Smooth muscle cell (in vitro differentiated cells): ENCODE data around the gene CORT. TPM values are rescaled to one million over a fixed set of nuclear protein-coding genes. Genes with fewer than 3 reads are reported as not detected.
"Not testable (repeated sequence)": the region's sequence is repeated elsewhere in the genome, so short reads cannot be mapped to it uniquely, and the experiment has no call there.

Experiments
- DNase-seq: peaks from one replicate; lab custom pipeline; 2025; ENCODE audit not compliant: unreplicated experiment; lab: John Stamatoyannopoulos, UW
- H2AFZ ChIP-seq: fragments of 200-600 bp; sonication (generic); 2 replicates; pipeline ENCODE4 v1.6.0; 2016; ENCODE audit warnings: antibody characterized with exemption, low read depth, mild to moderate bottlenecking
- H3F3A ChIP-seq: fragments of 200-600 bp; sonication (generic); 2 replicates; pipeline ENCODE4 v1.6.0; 2017; ENCODE audit warnings: antibody characterized with exemption, low read depth
- H3K27ac ChIP-seq: fragments of 200-600 bp; sonication (generic); 2 replicates; pipeline ENCODE4 v1.5.1; 2016; ENCODE audit warnings: low read depth, mild to moderate bottlenecking
- H3K27me3 ChIP-seq: fragments of 200-600 bp; sonication (generic); 2 replicates; pipeline ENCODE4 v1.6.1; 2016; ENCODE audit warnings: low read depth, mild to moderate bottlenecking
- H3K36me3 ChIP-seq: fragments of 200-600 bp; sonication (generic); 2 replicates; pipeline ENCODE4 v1.5.1; 2016; ENCODE audit warnings: low read depth
- H3K4me1 ChIP-seq: fragments of 200-600 bp; sonication (generic); 2 replicates; pipeline ENCODE4 v1.5.1; 2016; ENCODE audit warnings: low read depth
- H3K4me2 ChIP-seq: fragments of 200-600 bp; sonication (generic); 2 replicates; pipeline ENCODE4 v1.6.0; 2016; ENCODE audit warnings: mild to moderate bottlenecking
- H3K4me3 ChIP-seq: fragments of 200-600 bp; sonication (generic); 2 replicates; pipeline ENCODE4 v1.5.1; 2016; ENCODE audit warnings: mild to moderate bottlenecking
- H3K79me2 ChIP-seq: fragments of 200-600 bp; sonication (generic); 2 replicates; pipeline ENCODE4 v1.6.0; 2016; ENCODE audit warnings: low read depth, mild to moderate bottlenecking
- H3K9ac ChIP-seq: fragments of 200-600 bp; sonication (generic); 2 replicates; pipeline ENCODE4 v1.6.0; 2016; ENCODE audit warnings: low read depth
- H3K9me3 ChIP-seq: fragments of 200-600 bp; sonication (generic); replicated peaks from 2 replicates; pipeline ENCODE4 v1.5.1; 2016; ENCODE audit warnings: low read depth
- H4K20me1 ChIP-seq: fragments of 200-600 bp; sonication (generic); 2 replicates; pipeline ENCODE4 v1.6.0; 2016; ENCODE audit warnings: low read depth
- CTCF ChIP-seq: fragments of 200-600 bp; sonication (generic); IDR thresholded peaks from 2 replicates; pipeline ENCODE4 v1.5.1; 2017; ENCODE audit warnings: borderline replicate concordance, mild to moderate bottlenecking, antibody characterized with exemption; ENCODE audit not compliant: insufficient read depth, poor library complexity, severe bottlenecking
- WGBS: methylation state at CpG from one replicate; pipeline ENCODE4 v1.1.7; 2016; ENCODE audit warnings: low lambda C conversion rate; 5-methylcytosine and 5-hydroxymethylcytosine counted together
- polyA plus RNA-seq: library from polyadenylated mRNA; unstranded; fragments of >200 nt; fragmentation: Nextera tagmentation; extraction: Ambion mirVana; gene quantifications from 2 replicates; pipeline ENCODE4 v1.2.1, GENCODE V29; 2016
- total RNA-seq: library from RNA; depleted of rRNA; stranded (reverse); fragments of >200 nt; gene quantifications from 2 replicates; pipeline ENCODE4 v1.2.3, GENCODE V29; 2014

CORT gene
- total and polyA plus RNA-seq, 2 experiments from 2014 or later, result not detected

DNA sequence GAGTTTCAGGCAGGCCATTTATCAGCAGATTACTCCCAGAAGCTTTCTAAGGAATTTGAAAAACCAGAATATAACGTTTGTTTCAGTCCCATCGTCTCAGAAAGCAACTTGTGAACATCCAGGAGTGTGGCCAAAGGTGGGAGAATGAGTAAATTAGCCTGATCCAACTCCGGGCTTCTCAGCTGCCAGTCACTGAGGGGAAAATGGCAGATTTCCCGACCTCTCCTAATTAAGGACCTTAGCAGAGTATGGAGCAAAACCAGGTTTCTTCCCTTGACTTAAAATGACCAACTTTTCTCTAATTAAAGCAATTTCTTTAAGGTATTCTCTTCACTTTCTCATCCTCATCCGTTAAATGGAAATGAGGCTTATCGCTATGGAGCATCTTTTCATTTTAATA is 1.0 kb downstream of the CORT start:
- no peaks in the 10 kb centered on the region for H3K9me3 ChIP-seq
- no peaks in the 10 kb centered on the region for H3K36me3 ChIP-seq
- peak overlapping the region; percentile 11 for H3K4me3 ChIP-seq
- H3K27ac ChIP-seq, result no peak overlapping the region
- H3K79me2 ChIP-seq, result no peaks in the 10 kb centered on the region
- peak overlapping the region; percentile 79 for H3K4me2 ChIP-seq
- H3K9ac ChIP-seq, result no peak overlapping the region
- no peaks in the 10 kb centered on the region for H4K20me1 ChIP-seq
- no peaks in the 10 kb centered on the region for H3F3A ChIP-seq
- H3K4me1 ChIP-seq, result peaks cover 11% of the 10 kb centered on the region
- no peak for TF ChIP-seq CTCF
- 65% methylated on average over 6 of the region's 6 CpGs for WGBS
- DNase-seq, result no peak
- H2AFZ ChIP-seq, result no peak overlapping the region
- no peaks in the 10 kb centered on the region for H3K27me3 ChIP-seq

DNA sequence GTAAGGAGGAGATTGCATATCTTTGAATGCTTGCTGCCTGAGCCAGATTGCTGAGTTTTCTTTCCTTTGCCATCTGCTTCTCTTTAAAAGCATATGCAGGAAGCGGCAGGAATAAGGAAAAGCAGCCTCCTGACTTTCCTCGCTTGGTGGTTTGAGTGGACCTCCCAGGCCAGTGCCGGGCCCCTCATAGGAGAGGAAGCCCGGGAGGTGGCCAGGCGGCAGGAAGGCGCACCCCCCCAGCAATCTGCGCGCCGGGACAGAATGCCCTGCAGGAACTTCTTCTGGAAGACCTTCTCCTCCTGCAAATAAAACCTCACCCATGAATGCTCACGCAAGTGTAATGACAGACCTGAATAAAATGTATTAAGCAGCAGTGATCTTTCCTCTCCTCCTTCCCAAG is 1.5 kb downstream of the CORT start:
- H3K79me2 ChIP-seq, result no peaks in the 10 kb centered on the region
- 16% methylated on average over 10 of the region's 10 CpGs for WGBS
- H3K4me2 ChIP-seq, result peak overlapping the region; percentile 79
- H3K36me3 ChIP-seq, result no peaks in the 10 kb centered on the region
- no peak for TF ChIP-seq CTCF
- no peak overlapping the region for H2AFZ ChIP-seq
- H4K20me1 ChIP-seq, result no peaks in the 10 kb centered on the region
- no peak overlapping the region for H3K27ac ChIP-seq
- DNase-seq, result no peak
- peak overlapping the region; percentile 11 for H3K4me3 ChIP-seq
- H3F3A ChIP-seq, result no peaks in the 10 kb centered on the region
- no peaks in the 10 kb centered on the region for H3K9me3 ChIP-seq
- H3K9ac ChIP-seq, result no peak overlapping the region
- H3K27me3 ChIP-seq, result no peaks in the 10 kb centered on the region
- H3K4me1 ChIP-seq, result peaks cover 11% of the 10 kb centered on the region

DNA sequence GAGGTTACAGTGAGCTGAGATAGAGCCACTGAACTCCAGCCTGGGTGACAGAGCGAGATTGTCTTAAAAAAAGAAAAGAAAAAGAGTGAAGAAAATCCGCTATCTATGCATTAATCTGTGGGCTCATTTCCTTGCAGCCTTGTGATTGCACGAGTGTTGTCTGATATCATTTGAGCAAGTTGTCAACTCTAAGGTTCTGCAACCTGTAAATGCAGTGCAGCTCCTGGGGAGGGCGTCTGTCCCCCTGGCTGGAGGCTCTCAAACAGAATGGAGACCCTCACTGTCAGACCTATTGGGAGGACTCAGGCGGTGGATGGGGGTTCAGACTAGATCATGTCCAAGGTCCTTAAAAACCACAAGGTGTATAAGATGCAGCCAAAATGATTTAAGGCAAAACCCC is 6.2 kb downstream of the CORT start:
- no peaks in the 10 kb centered on the region for H3K79me2 ChIP-seq
- H3K4me1 ChIP-seq, result peaks cover 7% of the 10 kb centered on the region
- 84% methylated on average over 5 of the region's 5 CpGs for WGBS
- H3K9me3 ChIP-seq, result no peaks in the 10 kb centered on the region
- peaks cover 4% of the 10 kb centered on the region for H4K20me1 ChIP-seq
- H3K36me3 ChIP-seq, result no peaks in the 10 kb centered on the region
- H3F3A ChIP-seq, result no peaks in the 10 kb centered on the region
- H3K27me3 ChIP-seq, result no peaks in the 10 kb centered on the region
- no peak for TF ChIP-seq CTCF
- no peak overlapping the region for H3K9ac ChIP-seq
- no peak overlapping the region for H3K4me2 ChIP-seq
- no peak overlapping the region for H3K4me3 ChIP-seq
- DNase-seq, result no peak
- no peak overlapping the region for H2AFZ ChIP-seq
- H3K27ac ChIP-seq, result no peak overlapping the region

GRCh38 chr1:10456661-10457060 is 6.8 kb downstream of the CORT start:
- WGBS, result 83% methylated on average over 7 of the region's 7 CpGs
- H3K9ac ChIP-seq, result no peak overlapping the region

DNA sequence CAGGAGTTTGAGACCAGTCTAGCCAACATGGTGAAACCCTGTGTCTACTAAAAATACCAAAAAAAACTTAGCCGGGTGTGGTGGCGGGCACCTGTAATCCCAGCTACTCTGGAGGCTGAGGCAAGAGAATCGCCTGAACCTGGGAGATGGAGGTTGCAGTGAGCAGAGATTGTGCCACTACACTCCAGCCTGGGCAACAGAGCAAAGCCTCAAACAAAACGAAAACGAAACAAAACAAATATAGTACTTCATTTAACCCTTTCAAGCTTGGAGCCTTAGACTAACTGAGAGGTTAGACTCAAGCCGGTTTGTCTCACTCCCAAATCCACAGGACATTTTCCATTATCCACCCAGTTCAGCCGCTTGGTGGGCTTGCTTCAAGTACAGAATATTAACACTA is 7.6 kb downstream of the CORT start:
- not testable (repeated sequence) for H3K4me2 ChIP-seq, H3F3A ChIP-seq, H3K27me3 ChIP-seq, H3K27ac ChIP-seq, H3K9ac ChIP-seq, H2AFZ ChIP-seq, H3K36me3 ChIP-seq, H3K9me3 ChIP-seq, H3K4me1 ChIP-seq, DNase-seq, H3K4me3 ChIP-seq, H3K79me2 ChIP-seq, H4K20me1 ChIP-seq
- WGBS, result 89% methylated on average over 7 of the region's 7 CpGs

More at GRCh38 chr1:10456661-10457060, 6.8 kb downstream of the CORT start:
- Histone ChIP-seq H3K4me3 (no peak overlapping the region), H3K9me3 (no peaks in the 10 kb centered on the region), H3K27ac (peak overlapping the region; percentile 3), H3K4me2 (no peak overlapping the region), H3F3A (no peaks in the 10 kb centered on the region), H2AFZ (no peak overlapping the region), H3K79me2 (no peaks in the 10 kb centered on the region), H3K4me1 (peaks cover under 1% of the 10 kb centered on the region), H4K20me1 (peaks cover 4% of the 10 kb centered on the region), H3K27me3 (no peaks in the 10 kb centered on the region), H3K36me3 (no peaks in the 10 kb centered on the region)
- DNase-seq, result no peak
- no peak for TF ChIP-seq CTCF
